ENCODE results near the gene LRRC3.

LRRC3 gene

GRCh38 chr21:44440241-44441040 is 14.9 kb upstream of the LRRC3 start:
- no peak for DNase-seq (ENCODE audit: low read depth)

GRCh38 chr21:44441041-44441400 is 14.3 kb upstream of the LRRC3 start:
- DNase-seq (ENCODE audit: low read depth), result no peak

- DNase-seq (ENCODE audit: low read depth), result no peak
These were observed 13.6 kb upstream of the LRRC3 start for GRCh38 chr21:44441581-44442265.

DNA sequence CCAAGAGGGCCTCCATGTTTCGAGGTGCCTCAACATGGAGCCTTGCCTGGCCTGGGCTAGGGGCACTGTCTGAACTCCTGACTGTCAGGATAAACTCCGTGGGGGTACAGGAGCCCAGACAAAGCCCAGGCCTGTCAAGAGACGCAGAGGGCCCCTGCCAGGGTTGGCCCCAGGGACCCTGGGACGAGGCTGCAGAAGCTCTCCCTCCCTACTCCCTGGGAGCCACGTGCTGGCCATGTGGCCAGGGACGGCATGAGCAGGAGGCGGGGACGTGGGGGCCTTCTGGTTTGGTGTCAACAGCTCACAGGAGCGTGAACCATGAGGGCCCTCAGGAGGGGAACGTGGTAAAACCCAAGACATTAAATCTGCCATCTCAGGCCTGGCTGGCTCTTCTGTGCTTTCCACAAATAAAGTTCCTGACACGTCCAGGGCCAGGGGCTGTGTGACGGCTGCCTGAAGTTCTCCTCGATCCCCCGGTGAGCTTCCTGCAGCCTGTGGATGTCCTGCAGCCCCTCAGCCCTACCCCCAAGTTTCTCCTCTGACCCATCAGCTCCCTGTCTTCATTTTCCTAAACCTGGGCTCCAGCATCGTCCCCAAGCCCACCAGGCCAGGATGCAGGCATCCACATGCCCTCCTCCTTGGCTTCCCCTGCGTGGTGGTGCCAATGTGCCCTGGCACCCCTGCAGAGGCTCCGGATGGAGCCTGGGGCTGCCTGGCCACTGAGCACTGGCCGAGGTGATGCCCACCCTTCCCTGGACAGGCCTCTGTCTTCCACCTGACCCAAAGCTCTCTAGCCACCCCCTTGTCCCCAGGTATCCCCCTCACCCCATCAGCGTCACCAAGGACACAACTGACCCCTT is 12.8 kb upstream of the LRRC3 start:
- no peak for DNase-seq (ENCODE audit: low read depth)

DNA sequence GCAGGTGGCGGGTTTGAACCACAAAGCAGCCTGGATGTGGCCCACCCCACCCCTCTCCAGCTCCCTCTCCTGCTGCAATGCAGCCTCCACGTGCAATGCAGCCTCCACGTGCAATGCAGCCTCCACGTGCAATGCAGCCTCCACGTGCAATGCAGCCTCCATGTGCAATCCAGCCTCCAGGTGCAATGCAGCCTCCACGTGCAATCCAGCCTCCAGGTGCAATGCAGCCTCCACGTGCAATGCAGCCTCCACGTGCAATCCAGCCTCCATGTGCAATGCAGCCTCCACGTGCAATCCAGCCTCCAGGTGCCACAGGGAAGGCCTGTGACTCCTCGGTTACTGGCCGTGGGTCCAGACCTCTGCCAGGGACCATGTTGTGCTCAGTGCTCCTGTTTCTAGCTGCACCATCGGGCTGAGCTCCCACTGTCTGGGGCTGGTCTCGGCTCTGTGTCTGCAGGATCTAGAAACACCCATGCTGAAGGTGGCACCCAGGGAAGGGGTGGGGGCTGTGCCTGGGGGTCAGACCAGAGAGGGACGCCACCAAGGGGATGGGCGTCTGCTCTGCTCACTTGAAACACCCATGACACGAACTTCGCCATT is 11.9 kb upstream of the LRRC3 start:
- DNase-seq (ENCODE audit: low read depth), result no peak

- DNase-seq (ENCODE audit: low read depth), result no peak
These were observed 11.4 kb upstream of the LRRC3 start for GRCh38 chr21:44443891-44444285.

DNA sequence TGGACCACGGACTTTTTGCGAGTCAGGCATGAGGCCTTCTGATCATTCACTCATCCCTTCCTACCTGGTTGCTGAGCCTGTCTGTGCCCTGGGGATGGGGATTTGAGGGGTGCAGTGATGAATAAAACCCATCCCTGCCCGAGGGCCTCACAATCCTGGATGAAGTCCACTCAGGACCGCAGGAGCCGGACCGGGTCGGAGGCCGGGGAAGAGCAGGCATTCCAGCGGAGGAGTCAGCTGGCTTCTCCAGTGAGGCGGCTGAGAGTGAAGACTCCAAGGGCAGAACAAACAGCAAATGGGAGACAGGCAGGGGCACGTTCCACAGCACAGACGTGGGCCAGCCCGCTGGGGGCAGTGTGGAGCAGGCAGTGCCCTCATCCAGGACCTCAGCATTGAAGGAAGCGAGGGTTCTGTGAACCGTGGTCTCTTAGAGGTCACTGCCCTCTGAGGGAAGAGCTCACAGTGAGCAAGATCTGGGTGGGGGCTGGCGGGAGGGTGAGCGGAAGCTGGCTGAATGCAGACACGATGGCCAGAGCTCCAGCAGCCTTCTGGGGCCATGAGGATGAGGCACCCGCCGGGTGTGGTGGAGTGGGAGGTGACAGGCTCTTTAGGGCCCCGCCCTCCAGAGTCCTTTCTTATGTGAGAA is 10.9 kb upstream of the LRRC3 start:
- DNase-seq (ENCODE audit: low read depth), result no peak

- no peak for DNase-seq (ENCODE audit: low read depth)
These were observed 10.0 kb upstream of the LRRC3 start for GRCh38 chr21:44445145-44445812.

- DNase-seq (ENCODE audit: low read depth), result no peak
These were observed 6.6 kb upstream of the LRRC3 start for GRCh38 chr21:44448651-44449131.

DNA sequence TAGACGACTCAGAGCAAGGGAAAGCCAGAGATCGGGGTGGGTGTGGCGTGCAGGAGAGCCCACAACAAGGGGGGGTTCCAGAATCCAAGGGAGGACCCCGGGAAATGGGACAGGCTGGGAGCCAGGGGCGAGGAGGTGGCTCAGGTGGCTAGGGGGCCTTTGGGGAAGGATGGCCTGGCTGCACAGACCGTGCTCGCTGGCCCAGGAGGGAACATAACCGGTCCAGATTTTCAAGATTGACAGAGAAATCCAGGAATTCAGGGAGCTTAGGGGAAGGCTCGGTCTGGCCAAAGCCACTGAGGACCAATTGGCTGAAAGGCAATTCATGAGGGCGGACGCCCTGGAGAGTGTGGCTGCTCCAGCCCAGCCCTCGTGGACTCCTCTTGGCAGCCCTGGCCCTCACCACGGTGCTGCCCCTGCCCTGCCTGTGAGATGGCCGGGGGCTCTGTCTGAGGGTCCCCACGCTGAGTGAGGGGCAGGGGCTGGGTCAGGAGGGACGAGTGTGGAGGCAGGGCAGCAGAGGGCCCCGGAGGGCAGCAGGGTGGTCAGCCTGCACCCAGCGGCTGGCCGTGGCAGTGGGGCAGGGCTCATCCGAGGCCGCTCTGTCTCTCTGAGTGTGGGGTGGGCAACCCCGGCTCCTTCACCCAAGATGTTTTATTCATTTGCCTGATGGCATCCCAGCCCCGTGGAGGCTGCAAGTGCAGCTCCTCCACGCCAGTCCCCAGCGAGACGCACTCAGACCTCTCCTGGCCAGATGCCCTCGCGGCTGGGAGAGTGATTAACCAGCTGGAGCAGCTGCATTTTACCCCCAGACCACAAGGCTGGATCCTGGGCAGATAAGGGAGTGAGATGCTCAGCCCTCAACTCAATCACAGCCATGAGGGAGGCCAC is 5.6 kb upstream of the LRRC3 start:
- DNase-seq (ENCODE audit: low read depth), result no peak

- no peak for DNase-seq (ENCODE audit: low read depth)
These were observed 4.9 kb upstream of the LRRC3 start for GRCh38 chr21:44450402-44450801.

- DNase-seq (ENCODE audit: low read depth), result no peak
These were observed 4.3 kb upstream of the LRRC3 start for GRCh38 chr21:44450999-44451398.

GRCh38 chr21:44453120-44453519 is 2.2 kb upstream of the LRRC3 start:
- no peak for DNase-seq (ENCODE audit: low read depth)

DNA sequence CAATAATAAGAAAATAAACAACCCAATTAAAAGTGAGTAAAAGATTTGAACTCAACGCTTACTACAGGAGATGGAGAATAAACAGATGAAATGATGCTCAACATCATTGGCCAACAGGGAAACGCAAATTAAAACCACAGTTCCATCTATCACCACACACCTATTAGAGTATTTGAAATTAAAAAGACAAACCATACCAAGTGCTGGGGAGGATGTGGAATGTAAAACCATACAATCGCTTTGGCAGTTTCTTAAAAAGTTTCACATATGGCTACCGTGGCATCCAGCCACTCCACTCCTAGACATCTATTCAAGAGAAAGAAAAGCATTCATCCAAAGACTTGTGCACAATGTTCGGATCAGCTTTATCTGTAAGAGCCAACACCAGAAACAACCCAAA is 1.3 kb upstream of the LRRC3 start:
- DNase-seq (ENCODE audit: low read depth), result no peak

DNA sequence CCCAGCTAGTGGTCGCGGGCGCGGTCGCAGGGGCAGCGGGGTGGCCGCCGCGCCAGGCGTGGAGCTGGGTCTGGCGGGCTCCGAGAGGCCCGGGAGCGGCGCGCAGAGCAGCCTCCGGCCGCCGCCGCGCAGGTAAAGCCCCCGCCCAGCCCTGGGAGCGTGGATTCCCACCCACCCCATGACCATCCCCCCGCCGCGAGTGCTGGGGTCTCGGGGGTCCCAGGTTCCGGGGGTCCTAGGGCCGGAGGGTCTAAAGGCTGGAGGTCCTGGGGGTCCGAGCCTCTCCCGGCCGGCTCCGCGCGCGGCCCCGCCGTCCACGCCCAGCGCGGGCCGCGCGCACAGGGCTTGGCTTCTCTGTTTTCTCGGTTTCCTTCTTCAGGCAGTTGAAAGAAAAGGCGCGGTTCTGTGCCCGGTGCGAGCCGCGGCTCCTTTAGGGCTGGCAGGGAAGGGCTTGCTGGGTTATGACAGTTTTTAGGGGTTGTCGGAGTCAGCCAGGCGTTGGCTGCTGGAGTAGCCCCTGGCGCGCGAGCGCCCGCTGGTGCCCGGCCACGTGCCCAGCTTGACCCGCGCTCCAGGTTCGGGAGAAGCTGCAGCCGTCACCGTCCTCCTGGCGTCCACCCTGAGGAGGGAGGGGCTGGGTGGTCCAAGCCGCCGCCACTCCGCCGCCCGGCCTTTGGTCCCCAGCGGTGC is 359 bp downstream of the LRRC3 start:
- no peak for DNase-seq (ENCODE audit: low read depth)

GRCh38 chr21:44456214-44456914 is 1.1 kb downstream of the LRRC3 start:
- DNase-seq (ENCODE audit: low read depth), result no peak

GRCh38 chr21:44456915-44457736 is 1.8 kb downstream of the LRRC3 start:
- DNase-seq (ENCODE audit: low read depth), result no peak
